SK-N-SH treated with all-trans-retinoic acid at 6 μM for 48 hours (cell line): ENCODE measurements around the gene TBC1D22B.
A peak's percentile ranks its signal among the peaks of the same experiment; 100 is the strongest.

Source experiments
- ATAC-seq: fragments of 200-7000 bp; cut with Tn5 transposase; 3 replicates; pipeline ENCODE4 v1.9.1; 2020; ENCODE audit warnings: mild to moderate bottlenecking, moderate library complexity
- ARNTL ChIP-seq: fragments of 450-650 bp; formaldehyde crosslinking; IDR thresholded peaks from 2 replicates; pipeline ENCODE4 v1.5.0; 2020; ENCODE audit warnings: low read depth, mild to moderate bottlenecking, moderate library complexity, borderline replicate concordance
- BACH2 ChIP-seq: fragments of 250-450 bp; sonication (Bioruptor Pico); IDR thresholded peaks from 2 replicates; pipeline ENCODE4 v1.9.0; 2021; ENCODE audit warnings: mild to moderate bottlenecking, borderline replicate concordance
- CSDC2 ChIP-seq: fragments of 250-450 bp; sonication (Bioruptor Pico); IDR thresholded peaks from 2 replicates; pipeline ENCODE4 v1.5.0; 2020; ENCODE audit warnings: mild to moderate bottlenecking, moderate library complexity
- ESRRG ChIP-seq: fragments of 250-450 bp; sonication (Bioruptor Pico); IDR thresholded peaks from 2 replicates; pipeline ENCODE4 v1.6.1; 2021; ENCODE audit warnings: mild to moderate bottlenecking
- GLIS3 ChIP-seq: fragments of 250-450 bp; sonication (Bioruptor Pico); IDR thresholded peaks from 2 replicates; pipeline ENCODE4 v1.5.0; 2020; ENCODE audit warnings: mild to moderate bottlenecking, moderate library complexity
- ISL1 ChIP-seq: fragments of 250-450 bp; sonication (Bioruptor Pico); IDR thresholded peaks from 2 replicates; pipeline ENCODE4 v2.1.2; 2022; ENCODE audit warnings: mild to moderate bottlenecking, moderate library complexity
- OSR1 ChIP-seq: fragments of 250-450 bp; sonication (Bioruptor Pico); IDR thresholded peaks from 2 replicates; pipeline ENCODE4 v1.8.0; 2022; ENCODE audit warnings: moderate library complexity, mild to moderate bottlenecking, inconsistent platforms
- PPARA ChIP-seq: fragments of 250-450 bp; sonication (Bioruptor Pico); IDR thresholded peaks from 2 replicates; pipeline ENCODE4 v1.5.0; 2020; ENCODE audit warnings: mild to moderate bottlenecking, borderline replicate concordance
- RARB ChIP-seq: fragments of 250-450 bp; sonication (Bioruptor Pico); IDR thresholded peaks from 2 replicates; pipeline ENCODE4 v1.8.0; 2021; ENCODE audit warnings: mild to moderate bottlenecking, moderate library complexity
- SNAI2 ChIP-seq: fragments of 250-450 bp; sonication (Bioruptor Pico); IDR thresholded peaks from 2 replicates; pipeline ENCODE4 v1.5.0; 2020; ENCODE audit warnings: mild to moderate bottlenecking, moderate library complexity
- TCF4 ChIP-seq: fragments of 250-450 bp; sonication (Bioruptor Pico); IDR thresholded peaks from 2 replicates; pipeline ENCODE4 v1.8.0; 2021; ENCODE audit warnings: mild to moderate bottlenecking, moderate library complexity, borderline replicate concordance
- TOX ChIP-seq: fragments of 250-450 bp; sonication (Bioruptor Pico); IDR thresholded peaks from 2 replicates; pipeline ENCODE4 v1.8.0; 2021; ENCODE audit warnings: mild to moderate bottlenecking, moderate library complexity, borderline replicate concordance
- ZC3H10 ChIP-seq: fragments of 250-450 bp; sonication (Bioruptor Pico); IDR thresholded peaks from 2 replicates; pipeline ENCODE4 v1.5.1; 2021; ENCODE audit warnings: mild to moderate bottlenecking, moderate library complexity
- ZFP3 ChIP-seq: fragments of 250-450 bp; sonication (Bioruptor Pico); IDR thresholded peaks from 2 replicates; pipeline ENCODE4 v1.5.0; 2020; ENCODE audit warnings: mild to moderate bottlenecking, moderate library complexity
- ZNF565 ChIP-seq: fragments of 450-650 bp; formaldehyde crosslinking; conservative IDR thresholded peaks from 2 replicates; pipeline ENCODE4 v1.5.0; 2020; ENCODE audit warnings: low read depth, mild to moderate bottlenecking, moderate library complexity
- ZNF70 ChIP-seq: fragments of 450-650 bp; formaldehyde crosslinking; IDR thresholded peaks from 2 replicates; pipeline ENCODE4 v1.5.0; 2020; ENCODE audit warnings: mild to moderate bottlenecking, moderate library complexity
- ZNF8 ChIP-seq: fragments of 450-650 bp; formaldehyde crosslinking; IDR thresholded peaks from 2 replicates; pipeline ENCODE4 v1.5.0; 2020; ENCODE audit warnings: mild to moderate bottlenecking, moderate library complexity
- TF ChIP-seq, protein P1 (sequence below): fragments of 250-450 bp; sonication (Bioruptor Pico); IDR thresholded peaks from 2 replicates; pipeline ENCODE4 v1.5.1; 2020; ENCODE audit warnings: low read depth, mild to moderate bottlenecking, moderate library complexity
- TF ChIP-seq, protein P2 (sequence below): fragments of 250-450 bp; sonication (Bioruptor Pico); IDR thresholded peaks from 2 replicates; pipeline ENCODE4 v1.8.0; 2020; ENCODE audit warnings: mild to moderate bottlenecking, moderate library complexity, borderline replicate concordance
- TF ChIP-seq, protein P3 (sequence below): fragments of 250-450 bp; sonication (Bioruptor Pico); IDR thresholded peaks from 2 replicates; pipeline ENCODE4 v1.5.0; 2020; ENCODE audit warnings: mild to moderate bottlenecking, moderate library complexity

The TBC1D22B gene, protein sequence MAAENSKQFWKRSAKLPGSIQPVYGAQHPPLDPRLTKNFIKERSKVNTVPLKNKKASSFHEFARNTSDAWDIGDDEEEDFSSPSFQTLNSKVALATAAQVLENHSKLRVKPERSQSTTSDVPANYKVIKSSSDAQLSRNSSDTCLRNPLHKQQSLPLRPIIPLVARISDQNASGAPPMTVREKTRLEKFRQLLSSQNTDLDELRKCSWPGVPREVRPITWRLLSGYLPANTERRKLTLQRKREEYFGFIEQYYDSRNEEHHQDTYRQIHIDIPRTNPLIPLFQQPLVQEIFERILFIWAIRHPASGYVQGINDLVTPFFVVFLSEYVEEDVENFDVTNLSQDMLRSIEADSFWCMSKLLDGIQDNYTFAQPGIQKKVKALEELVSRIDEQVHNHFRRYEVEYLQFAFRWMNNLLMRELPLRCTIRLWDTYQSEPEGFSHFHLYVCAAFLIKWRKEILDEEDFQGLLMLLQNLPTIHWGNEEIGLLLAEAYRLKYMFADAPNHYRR

DNA sequence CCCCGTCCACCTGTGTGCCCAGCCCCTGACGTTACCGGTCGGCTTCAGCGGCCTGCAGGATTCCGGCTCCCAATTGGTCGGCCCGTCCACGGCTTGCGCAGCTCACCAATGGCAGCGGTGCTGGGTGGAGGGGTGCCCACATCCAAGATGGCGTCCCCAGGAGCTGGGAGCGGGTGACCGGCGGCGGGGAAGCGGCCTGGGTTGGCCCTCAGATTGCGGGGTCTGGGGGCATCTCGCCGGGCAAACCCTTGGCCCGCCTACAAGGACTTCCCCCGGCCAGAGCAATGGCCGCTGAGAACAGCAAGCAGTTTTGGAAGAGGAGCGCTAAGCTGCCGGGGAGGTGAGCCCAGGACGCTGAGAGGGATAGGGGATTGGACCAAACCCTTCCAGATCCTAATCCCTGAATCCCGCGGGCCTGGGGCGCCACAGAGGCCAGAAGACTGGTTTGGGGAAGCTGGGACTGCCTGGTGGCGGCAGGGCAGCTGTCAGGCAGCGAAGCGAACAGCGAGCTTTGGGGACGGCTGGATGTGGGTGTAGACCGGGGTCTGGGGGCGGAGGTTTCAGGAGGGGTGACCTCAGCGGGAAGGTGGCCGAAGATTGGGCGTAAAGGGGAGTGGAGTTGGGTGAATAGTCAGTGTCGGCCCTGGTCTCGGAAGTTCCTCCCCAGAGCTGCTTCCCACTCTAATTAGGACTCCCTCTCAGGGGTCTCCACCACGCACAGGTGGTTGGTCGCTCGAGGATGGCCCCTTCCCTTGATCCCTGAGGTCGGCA lies at the start of gene TBC1D22B, which contains the start of gene TMEM217:
TBC1D22B (plus strand) TSS at position 139 of the 771 bp plus-strand sequence; CDS start at position 285, 146 bp downstream.
TMEM217 (minus strand) TSS at position 511 of the 771 bp plus-strand sequence. CDS start 39,114 bp downstream, outside the sequence.
- TF ChIP-seq PPARA (CRISPR knock-in tag) (no peak), ZNF70 (CRISPR knock-in tag) (no peak), ZFP3 (CRISPR knock-in tag) (no peak), RARB (CRISPR knock-in tag) (no peak), CSDC2 (CRISPR knock-in tag) (no peak), ZNF8 (CRISPR knock-in tag) (no peak), ZC3H10 (no peak), BACH2 (no peak), ZNF565 (CRISPR knock-in tag) (no peak), GLIS3 (CRISPR knock-in tag) (no peak), TOX (CRISPR knock-in tag) (no peak), TCF4 (CRISPR knock-in tag) (no peak), ESRRG (CRISPR knock-in tag) (no peak), OSR1 (CRISPR knock-in tag) (no peak), SNAI2 (CRISPR knock-in tag) (no peak)
- TF ChIP-seq, protein P1, sequence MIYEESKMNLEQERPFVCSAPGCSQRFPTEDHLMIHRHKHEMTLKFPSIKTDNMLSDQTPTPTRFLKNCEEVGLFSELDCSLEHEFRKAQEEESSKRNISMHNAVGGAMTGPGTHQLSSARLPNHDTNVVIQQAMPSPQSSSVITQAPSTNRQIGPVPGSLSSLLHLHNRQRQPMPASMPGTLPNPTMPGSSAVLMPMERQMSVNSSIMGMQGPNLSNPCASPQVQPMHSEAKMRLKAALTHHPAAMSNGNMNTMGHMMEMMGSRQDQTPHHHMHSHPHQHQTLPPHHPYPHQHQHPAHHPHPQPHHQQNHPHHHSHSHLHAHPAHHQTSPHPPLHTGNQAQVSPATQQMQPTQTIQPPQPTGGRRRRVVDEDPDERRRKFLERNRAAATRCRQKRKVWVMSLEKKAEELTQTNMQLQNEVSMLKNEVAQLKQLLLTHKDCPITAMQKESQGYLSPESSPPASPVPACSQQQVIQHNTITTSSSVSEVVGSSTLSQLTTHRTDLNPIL (CRISPR knock-in tag) = no peak
- TF ChIP-seq, protein P2, sequence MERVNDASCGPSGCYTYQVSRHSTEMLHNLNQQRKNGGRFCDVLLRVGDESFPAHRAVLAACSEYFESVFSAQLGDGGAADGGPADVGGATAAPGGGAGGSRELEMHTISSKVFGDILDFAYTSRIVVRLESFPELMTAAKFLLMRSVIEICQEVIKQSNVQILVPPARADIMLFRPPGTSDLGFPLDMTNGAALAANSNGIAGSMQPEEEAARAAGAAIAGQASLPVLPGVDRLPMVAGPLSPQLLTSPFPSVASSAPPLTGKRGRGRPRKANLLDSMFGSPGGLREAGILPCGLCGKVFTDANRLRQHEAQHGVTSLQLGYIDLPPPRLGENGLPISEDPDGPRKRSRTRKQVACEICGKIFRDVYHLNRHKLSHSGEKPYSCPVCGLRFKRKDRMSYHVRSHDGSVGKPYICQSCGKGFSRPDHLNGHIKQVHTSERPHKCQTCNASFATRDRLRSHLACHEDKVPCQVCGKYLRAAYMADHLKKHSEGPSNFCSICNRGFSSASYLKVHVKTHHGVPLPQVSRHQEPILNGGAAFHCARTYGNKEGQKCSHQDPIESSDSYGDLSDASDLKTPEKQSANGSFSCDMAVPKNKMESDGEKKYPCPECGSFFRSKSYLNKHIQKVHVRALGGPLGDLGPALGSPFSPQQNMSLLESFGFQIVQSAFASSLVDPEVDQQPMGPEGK (CRISPR knock-in tag) = no peak
- TF ChIP-seq, protein P3, sequence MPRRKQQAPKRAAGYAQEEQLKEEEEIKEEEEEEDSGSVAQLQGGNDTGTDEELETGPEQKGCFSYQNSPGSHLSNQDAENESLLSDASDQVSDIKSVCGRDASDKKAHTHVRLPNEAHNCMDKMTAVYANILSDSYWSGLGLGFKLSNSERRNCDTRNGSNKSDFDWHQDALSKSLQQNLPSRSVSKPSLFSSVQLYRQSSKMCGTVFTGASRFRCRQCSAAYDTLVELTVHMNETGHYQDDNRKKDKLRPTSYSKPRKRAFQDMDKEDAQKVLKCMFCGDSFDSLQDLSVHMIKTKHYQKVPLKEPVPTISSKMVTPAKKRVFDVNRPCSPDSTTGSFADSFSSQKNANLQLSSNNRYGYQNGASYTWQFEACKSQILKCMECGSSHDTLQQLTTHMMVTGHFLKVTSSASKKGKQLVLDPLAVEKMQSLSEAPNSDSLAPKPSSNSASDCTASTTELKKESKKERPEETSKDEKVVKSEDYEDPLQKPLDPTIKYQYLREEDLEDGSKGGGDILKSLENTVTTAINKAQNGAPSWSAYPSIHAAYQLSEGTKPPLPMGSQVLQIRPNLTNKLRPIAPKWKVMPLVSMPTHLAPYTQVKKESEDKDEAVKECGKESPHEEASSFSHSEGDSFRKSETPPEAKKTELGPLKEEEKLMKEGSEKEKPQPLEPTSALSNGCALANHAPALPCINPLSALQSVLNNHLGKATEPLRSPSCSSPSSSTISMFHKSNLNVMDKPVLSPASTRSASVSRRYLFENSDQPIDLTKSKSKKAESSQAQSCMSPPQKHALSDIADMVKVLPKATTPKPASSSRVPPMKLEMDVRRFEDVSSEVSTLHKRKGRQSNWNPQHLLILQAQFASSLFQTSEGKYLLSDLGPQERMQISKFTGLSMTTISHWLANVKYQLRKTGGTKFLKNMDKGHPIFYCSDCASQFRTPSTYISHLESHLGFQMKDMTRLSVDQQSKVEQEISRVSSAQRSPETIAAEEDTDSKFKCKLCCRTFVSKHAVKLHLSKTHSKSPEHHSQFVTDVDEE (CRISPR knock-in tag) = no peak
- ATAC-seq = peak; percentile 100

DNA sequence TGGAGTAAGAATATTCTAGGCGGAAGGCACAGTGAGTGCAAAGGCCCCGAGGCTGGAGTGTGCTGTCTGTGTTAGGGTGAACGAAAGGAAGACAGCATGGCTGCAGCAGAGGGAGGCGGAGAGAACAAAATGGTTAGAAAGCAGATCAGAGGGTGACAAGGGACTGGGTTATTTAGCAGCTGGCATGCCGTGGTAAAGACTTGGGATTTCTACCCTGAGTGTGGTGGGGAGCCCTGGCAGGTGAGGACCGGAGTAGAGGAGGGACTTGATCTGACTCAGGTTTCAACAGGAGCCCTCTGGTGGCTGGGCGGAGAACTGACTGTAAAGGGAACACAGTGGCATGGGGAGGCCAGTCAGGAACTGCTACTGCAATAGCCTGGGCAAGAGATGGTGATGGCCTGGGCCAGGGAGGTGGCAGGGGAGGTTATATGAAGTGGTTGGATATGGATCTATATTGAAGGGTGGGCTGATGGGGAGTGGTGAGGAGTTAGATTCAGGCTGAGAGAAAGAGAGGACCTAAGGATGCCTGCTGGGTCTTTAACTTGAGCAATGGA lies 49.6 kb upstream of the TBC1D22B start:
- ATAC-seq = peak; percentile 85
- TF ChIP-seq TCF4 (CRISPR knock-in tag) = no peak
- TF ChIP-seq OSR1 (CRISPR knock-in tag) = no peak
- TF ChIP-seq ZFP3 (CRISPR knock-in tag) = no peak
- TF ChIP-seq ZNF70 (CRISPR knock-in tag) = no peak
- no peak for TF ChIP-seq ESRRG (CRISPR knock-in tag)

DNA sequence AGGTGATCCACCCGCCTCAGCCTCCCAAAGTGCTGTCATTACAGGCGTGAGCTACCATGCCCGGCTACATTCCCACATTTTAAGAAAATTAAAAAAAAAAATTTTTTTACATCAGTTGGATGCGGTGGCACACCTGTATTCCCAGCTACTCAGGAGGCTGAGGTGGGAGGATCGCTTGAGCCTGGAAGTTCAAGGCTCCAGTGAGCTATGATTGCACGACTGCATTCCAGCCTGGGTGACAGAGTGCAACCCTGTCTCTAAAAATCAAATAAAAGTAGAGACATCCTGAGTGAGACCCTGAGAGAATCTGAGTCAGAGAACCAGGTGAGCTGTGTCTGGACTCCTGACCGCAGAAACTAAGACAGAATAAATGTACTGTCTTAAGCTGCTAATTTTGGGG lies 48.8 kb upstream of the TBC1D22B start:
- no peak for ATAC-seq
- no peak for TF ChIP-seq ISL1 (CRISPR knock-in tag)
- no peak for TF ChIP-seq ZNF8 (CRISPR knock-in tag)
- no peak for TF ChIP-seq ZC3H10
- TF ChIP-seq, protein P1 (CRISPR knock-in tag) = no peak
- no peak for TF ChIP-seq TCF4 (CRISPR knock-in tag)
- TF ChIP-seq ARNTL = no peak
- TF ChIP-seq ZNF565 (CRISPR knock-in tag) = no peak
- no peak for TF ChIP-seq ZFP3 (CRISPR knock-in tag)
- no peak for TF ChIP-seq RARB (CRISPR knock-in tag)
- TF ChIP-seq GLIS3 (CRISPR knock-in tag) = no peak
